Vagina (tissue), 2 donors: ENCODE results near the gene SMOC1.

Source experiments
- POLR2A ChIP-seq, 2 donors: fragments of 450-650 bp; IDR thresholded peaks; one replicate each; pipeline ENCODE4 v1.6.1; 2017; ENCODE audit warnings: antibody characterized with exemption in 2 of 2, mild to moderate bottlenecking in 2 of 2, moderate library complexity in 2 of 2
- POLR2AphosphoS5 ChIP-seq, 2 donors: sonication (generic); formaldehyde crosslinking; IDR thresholded peaks; one replicate each; pipeline ENCODE4 v1.9.0; 2017; ENCODE audit warnings: antibody characterized with exemption in 2 of 2, mild to moderate bottlenecking in 2 of 2, low read depth in 1 of 2; ENCODE audit not compliant: insufficient read depth in 1 of 2
- TF ChIP-seq, protein P1 (sequence below), 3 experiments: fragments of 450-650 bp in 2 of 3; fragments of 200-600 bp in 1 of 3; sonication (generic) in 1 of 3; IDR thresholded peaks; one replicate each; pipeline ENCODE4 v1.5.1; 2017 to 2019; ENCODE audit warnings: antibody characterized with exemption in 3 of 3, mild to moderate bottlenecking in 2 of 3, moderate library complexity in 2 of 3

DNA sequence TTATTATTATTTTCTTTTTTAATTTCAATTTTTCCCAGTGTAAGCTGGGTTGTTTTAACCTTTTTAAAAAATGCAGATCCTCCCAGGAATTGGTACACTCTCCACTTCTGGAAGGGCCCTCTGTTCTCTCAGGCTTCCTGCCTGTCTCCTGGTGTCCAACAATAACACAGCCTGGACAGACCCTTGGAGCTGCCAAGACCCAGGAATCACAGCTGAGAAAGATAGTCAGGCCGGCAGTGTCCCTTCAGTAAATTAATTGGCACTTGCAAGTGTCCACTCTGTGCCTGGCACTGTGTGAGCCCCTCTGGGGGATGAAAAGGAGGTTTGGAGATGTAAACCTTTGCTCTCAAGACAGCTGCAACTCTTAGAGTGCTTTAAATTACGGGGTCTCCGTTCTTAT is 113.3 kb downstream of the SMOC1 start:
- TF ChIP-seq, protein P1, sequence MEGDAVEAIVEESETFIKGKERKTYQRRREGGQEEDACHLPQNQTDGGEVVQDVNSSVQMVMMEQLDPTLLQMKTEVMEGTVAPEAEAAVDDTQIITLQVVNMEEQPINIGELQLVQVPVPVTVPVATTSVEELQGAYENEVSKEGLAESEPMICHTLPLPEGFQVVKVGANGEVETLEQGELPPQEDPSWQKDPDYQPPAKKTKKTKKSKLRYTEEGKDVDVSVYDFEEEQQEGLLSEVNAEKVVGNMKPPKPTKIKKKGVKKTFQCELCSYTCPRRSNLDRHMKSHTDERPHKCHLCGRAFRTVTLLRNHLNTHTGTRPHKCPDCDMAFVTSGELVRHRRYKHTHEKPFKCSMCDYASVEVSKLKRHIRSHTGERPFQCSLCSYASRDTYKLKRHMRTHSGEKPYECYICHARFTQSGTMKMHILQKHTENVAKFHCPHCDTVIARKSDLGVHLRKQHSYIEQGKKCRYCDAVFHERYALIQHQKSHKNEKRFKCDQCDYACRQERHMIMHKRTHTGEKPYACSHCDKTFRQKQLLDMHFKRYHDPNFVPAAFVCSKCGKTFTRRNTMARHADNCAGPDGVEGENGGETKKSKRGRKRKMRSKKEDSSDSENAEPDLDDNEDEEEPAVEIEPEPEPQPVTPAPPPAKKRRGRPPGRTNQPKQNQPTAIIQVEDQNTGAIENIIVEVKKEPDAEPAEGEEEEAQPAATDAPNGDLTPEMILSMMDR (IDR thresholded peaks at IDR 0.05), result no peak
- TF ChIP-seq POLR2A (IDR thresholded peaks at IDR 0.05) (no peak), POLR2AphosphoS5 (IDR thresholded peaks at IDR 0.05; ENCODE audit: insufficient read depth in 1 of 2, low read depth in 1 of 2) (no peak)
